Vagina (tissue), 2 donors: ENCODE data around the gene CDH9. TPM values are rescaled to one million over a fixed set of nuclear protein-coding genes. Genes with fewer than 3 reads are reported as not detected.
"Not testable (repeated sequence)": the region's sequence is repeated elsewhere in the genome, so short reads cannot be mapped to it uniquely, and the experiment has no call there.

ENCODE experiments used
- DNase-seq, 2 donors: peaks; one replicate each; pipeline ENCODE4 v3.0.0-alpha.2; 2017; ENCODE audit errors: extremely low spot score in 2 of 2
- H3K27ac ChIP-seq: fragments of 200-600 bp; sonication (generic); one replicate; pipeline ENCODE4 v1.5.1; 2019
- H3K27me3 ChIP-seq: fragments of 200-600 bp; sonication (generic); one replicate; pipeline ENCODE4 v1.5.1; 2019
- H3K36me3 ChIP-seq, 2 donors: fragments of 200-600 bp; sonication (generic); one replicate each; pipeline ENCODE4 v1.5.1; 2017 to 2019
- H3K4me1 ChIP-seq: fragments of 200-600 bp; sonication (generic); one replicate; pipeline ENCODE4 v1.5.1; 2019
- H3K4me3 ChIP-seq, 2 donors: fragments of 200-600 bp; sonication (generic); 1 replicate in 1 of 2; 2 replicates in 1 of 2; pipeline ENCODE4 v1.5.1; 2016 to 2019
- H3K9me3 ChIP-seq: fragments of 200-600 bp; sonication (generic); one replicate; pipeline ENCODE4 v1.5.1; 2019
- CTCF ChIP-seq, 3 experiments: fragments of 450-650 bp in 2 of 3; fragments of 200-600 bp in 1 of 3; sonication (generic) in 1 of 3; IDR thresholded peaks; one replicate each; pipeline ENCODE4 v1.5.1; 2017 to 2019; ENCODE audit warnings: antibody characterized with exemption in 3 of 3, mild to moderate bottlenecking in 2 of 3, moderate library complexity in 2 of 3
- POLR2A ChIP-seq, 2 donors: fragments of 450-650 bp; IDR thresholded peaks; one replicate each; pipeline ENCODE4 v1.6.1; 2017; ENCODE audit warnings: antibody characterized with exemption in 2 of 2, mild to moderate bottlenecking in 2 of 2, moderate library complexity in 2 of 2
- POLR2AphosphoS5 ChIP-seq, 2 donors: sonication (generic); formaldehyde crosslinking; IDR thresholded peaks; one replicate each; pipeline ENCODE4 v1.9.0; 2017; ENCODE audit warnings: antibody characterized with exemption in 2 of 2, mild to moderate bottlenecking in 2 of 2, low read depth in 1 of 2; ENCODE audit not compliant: insufficient read depth in 1 of 2
- intact Hi-C: fragments of 100-400 bp; cut with DNase I; formaldehyde crosslinking; loops from one replicate; pipeline ENCODE4 v1.15.1; 2023
- total RNA-seq: library from RNA; depleted of rRNA; stranded (reverse); fragments of >200 nt; gene quantifications from one replicate; pipeline ENCODE4 v1.2.3, GENCODE V29; 2016

The CDH9 gene
- total RNA-seq, 1 donor from 2014 or later: not detected

- no peaks in the 10 kb centered on the region for H3K9me3 ChIP-seq
- intact Hi-C loops: no loop called here
- no peak for DNase-seq
- H3K27me3 ChIP-seq: no peaks in the 10 kb centered on the region
- TF ChIP-seq POLR2AphosphoS5 (IDR thresholded peaks at IDR 0.05; ENCODE audit: insufficient read depth in 1 of 2, low read depth in 1 of 2) (no peak), CTCF (IDR thresholded peaks at IDR 0.05) (no peak), POLR2A (IDR thresholded peaks at IDR 0.05) (no peak)
- H3K4me1 ChIP-seq: no peaks in the 10 kb centered on the region
- H3K27ac ChIP-seq: no peak overlapping the region
- H3K36me3 ChIP-seq: no peaks in the 10 kb centered on the region
- no peak overlapping the region for H3K4me3 ChIP-seq
Observed at GRCh38 chr5:26856238-26856637, 182.1 kb downstream of the CDH9 start.

GRCh38 chr5:26852450-26852849 lies 185.9 kb downstream of the CDH9 start:
- DNase-seq, intact Hi-C loops, H3K4me1 ChIP-seq, H3K4me3 ChIP-seq, H3K36me3 ChIP-seq, H3K27ac ChIP-seq, H3K9me3 ChIP-seq, H3K27me3 ChIP-seq: not testable (repeated sequence)

- intact Hi-C loops: no loop called here
- DNase-seq: no peak
- H3K27ac ChIP-seq: no peak overlapping the region
- no peaks in the 10 kb centered on the region for H3K36me3 ChIP-seq
- no peak overlapping the region for H3K4me3 ChIP-seq
- no peak for TF ChIP-seq CTCF (IDR thresholded peaks at IDR 0.05)
- no peak for TF ChIP-seq POLR2AphosphoS5 (IDR thresholded peaks at IDR 0.05; ENCODE audit: insufficient read depth in 1 of 2, low read depth in 1 of 2)
- TF ChIP-seq POLR2A (IDR thresholded peaks at IDR 0.05): no peak
- H3K27me3 ChIP-seq: no peaks in the 10 kb centered on the region
- no peaks in the 10 kb centered on the region for H3K4me1 ChIP-seq
- no peaks in the 10 kb centered on the region for H3K9me3 ChIP-seq
Observed at GRCh38 chr5:26847041-26847736, 191.2 kb downstream of the CDH9 start.

GRCh38 chr5:26843677-26844076 lies 194.7 kb downstream of the CDH9 start:
- H3K36me3 ChIP-seq: no peaks in the 10 kb centered on the region
- no peak overlapping the region for H3K4me3 ChIP-seq
- no peak for DNase-seq
- H3K9me3 ChIP-seq: no peaks in the 10 kb centered on the region
- H3K4me1 ChIP-seq: no peaks in the 10 kb centered on the region
- H3K27me3 ChIP-seq: no peaks in the 10 kb centered on the region
- H3K27ac ChIP-seq: no peak overlapping the region
- TF ChIP-seq CTCF (IDR thresholded peaks at IDR 0.05) (no peak), POLR2A (IDR thresholded peaks at IDR 0.05) (no peak), POLR2AphosphoS5 (IDR thresholded peaks at IDR 0.05; ENCODE audit: insufficient read depth in 1 of 2, low read depth in 1 of 2) (no peak)
- intact Hi-C loops: no loop called here

- no peak for TF ChIP-seq POLR2A (IDR thresholded peaks at IDR 0.05)
- no peak overlapping the region for H3K27ac ChIP-seq
Observed at GRCh38 chr5:26833596-26833995, 204.8 kb downstream of the CDH9 start.

More at GRCh38 chr5:26833596-26833995, 204.8 kb downstream of the CDH9 start:
- Histone ChIP-seq H3K9me3 (no peaks in the 10 kb centered on the region), H3K4me3 (no peak overlapping the region), H3K36me3 (no peaks in the 10 kb centered on the region), H3K27me3 (no peaks in the 10 kb centered on the region), H3K4me1 (no peaks in the 10 kb centered on the region)
- DNase-seq: no peak
- intact Hi-C loops: no loop called here
